NCI-H2107 treated with DMSO at 0.1 percent for 48 hours (cell line): ENCODE measurements around the gene CGB2.

Experiments used
- DNase-seq: peaks from one replicate; lab custom pipeline; 2025; ENCODE audit not compliant: unreplicated experiment; lab: John Stamatoyannopoulos, UW

Gene CGB2

DNA sequence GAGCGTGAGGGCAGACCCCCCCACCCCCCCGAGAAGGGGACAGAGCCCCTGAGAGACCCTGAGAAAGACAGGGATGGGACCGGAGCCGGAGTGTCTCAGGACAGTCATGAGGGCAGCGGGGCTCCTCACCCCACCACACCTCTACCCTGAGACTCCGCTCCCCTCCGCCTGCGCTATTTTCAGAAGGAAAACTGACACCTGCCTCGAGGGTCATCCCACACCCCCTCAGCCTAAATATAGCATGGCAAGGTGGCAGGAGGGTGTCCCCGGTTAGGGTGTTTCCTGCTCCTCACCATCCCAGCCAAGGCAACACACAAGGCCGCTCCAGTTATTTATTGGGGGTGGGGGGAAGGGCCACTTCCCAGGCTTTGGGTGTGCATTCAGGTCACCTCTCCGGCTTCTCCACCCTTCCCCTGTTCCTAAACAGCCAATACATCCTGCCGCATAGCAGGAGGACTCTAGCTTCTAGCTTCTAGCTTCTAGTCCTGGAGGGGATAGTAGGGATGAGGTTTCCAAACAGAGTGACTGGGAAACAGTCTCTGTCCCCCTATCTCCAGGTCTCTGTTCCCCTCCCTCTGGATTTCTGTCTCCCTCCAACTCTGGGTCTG, 34.3 kb downstream of the CGB2 start:
- DNase-seq: no peak

DNA sequence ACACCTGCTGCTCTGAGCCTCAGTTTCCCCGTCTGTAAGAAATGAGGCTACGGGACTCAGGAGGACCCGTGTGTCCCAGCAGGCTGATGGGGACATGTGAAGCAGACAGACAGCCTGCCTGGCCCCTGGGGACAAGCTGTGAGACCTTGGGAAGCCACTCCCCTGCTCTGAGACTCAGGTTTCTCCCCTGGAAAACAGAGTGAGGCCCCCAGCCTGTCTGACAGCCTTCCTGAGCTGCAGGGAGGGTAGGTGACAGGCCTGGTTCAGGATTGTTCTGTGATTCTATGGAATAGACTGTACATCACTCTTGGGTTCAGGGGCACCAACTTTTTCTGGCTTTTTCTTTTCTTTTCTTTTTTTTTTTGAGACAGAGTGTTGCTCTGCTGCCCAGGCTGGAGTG, 35.9 kb downstream of the CGB2 start:
- DNase-seq: no peak

DNA sequence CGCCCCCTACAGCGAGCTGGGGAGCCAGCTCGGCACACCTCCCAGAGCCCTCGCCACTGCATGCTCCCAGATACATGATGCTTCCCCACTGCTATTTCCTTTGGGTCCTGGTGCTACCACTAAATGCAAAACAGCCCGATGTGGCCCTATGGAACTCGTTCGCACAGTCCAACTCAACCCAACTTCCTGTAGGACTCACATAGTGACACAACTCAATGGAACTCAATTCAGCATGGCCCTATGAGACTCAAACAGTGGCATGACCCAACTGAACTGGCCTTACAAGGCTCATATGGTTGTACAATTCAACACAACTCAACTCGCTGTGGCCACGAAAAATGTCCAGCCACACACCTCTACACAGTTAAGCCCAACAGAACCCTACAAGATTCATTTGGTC, 37.3 kb downstream of the CGB2 start:
- no peak for DNase-seq

DNA sequence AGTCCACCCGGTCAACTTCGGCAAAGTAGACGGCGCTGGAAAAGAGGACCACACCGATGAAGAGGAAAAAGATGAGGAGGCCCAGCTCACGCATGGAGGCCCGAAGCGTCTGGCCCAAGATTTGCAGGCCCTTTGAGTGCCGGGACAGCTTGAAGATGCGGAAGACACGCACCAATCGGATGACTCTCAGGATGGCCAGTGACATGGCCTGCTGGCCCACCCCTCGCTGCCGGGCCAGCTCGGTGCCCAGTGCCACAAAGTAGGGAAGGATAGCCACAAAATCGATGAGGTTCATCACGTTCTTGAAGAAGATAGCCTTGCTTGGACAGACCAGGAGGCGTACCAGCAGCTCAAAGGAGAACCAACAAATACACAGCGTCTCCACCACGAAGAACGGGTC, 38.7 kb downstream of the CGB2 start:
- DNase-seq: no peak

DNA sequence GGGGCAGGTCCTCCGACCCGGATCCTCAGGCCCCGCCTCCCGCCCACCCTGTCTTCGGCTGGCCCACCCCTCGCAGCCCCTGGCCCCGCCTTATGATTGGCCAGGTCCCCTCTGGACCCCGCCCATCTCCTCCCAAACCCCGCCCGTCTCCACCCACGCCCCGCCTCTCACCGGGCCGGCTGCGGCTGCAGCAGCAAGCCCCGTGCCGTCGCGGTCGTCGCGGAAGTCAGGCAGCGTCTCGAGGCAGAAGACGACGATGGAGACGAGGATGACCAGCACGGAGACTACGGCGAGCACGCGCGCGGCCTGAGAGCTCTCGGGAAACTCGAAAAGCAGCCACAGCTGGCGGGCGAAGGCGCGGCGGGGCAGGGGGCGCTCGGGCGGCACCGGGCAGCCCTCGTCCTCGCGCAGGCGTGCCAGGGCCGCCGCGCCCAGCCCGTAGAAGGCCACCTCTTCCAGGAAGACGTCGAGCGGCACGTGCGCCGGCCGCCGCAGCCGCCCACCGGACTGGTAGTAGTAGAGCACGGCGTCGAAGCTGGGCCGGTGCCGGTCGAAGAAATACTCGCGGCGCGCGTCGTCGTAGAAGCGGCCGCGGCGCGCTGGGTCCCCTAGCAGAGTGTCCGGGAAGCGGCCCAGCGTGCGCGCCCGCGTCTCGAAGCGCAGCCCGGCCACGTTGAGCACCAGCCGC, 40.3 kb downstream of the CGB2 start:
- DNase-seq: no peak

DNA sequence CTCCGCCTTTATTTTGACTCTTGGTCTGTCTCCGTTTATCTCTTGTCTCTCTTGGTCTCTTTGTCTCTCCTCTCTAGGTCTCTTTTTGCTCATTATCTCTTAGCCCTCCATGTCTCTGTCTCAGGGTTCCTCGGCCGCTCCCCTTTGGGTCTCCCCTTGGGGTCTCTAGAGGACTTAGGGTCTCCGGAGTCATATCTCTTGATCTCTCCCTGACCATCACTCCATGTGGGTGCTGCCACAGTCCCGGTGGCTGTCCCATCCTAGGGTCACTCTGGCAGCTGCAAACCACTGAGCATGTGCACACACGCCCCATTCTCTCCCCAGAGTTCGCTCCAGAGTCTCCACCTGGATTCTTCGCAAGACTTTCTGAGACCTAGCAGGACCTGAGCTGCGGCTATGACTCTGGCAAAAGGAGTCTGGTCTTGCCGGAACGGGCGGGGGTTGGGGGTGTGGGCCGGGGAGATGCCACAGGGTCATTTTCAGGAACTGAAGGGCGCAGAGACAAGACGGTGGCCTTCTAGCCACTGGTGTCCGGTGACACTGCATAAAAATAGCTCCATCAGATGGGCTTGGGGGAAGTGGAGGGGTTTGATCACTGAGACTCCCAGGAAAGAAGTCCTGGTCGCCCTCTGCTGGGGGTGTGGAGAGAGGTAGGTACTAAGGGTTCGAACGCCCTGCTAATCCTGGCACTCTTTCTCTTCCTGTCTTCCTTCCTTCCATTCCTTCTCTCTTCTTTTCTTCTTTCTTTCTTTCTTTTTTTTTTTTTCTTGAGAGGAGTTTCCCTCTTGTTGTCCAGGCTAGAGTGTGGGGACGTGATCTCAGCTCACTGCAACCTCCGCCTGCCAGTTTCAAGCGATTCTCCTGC, 42.1 kb downstream of the CGB2 start:
- no peak for DNase-seq

DNA sequence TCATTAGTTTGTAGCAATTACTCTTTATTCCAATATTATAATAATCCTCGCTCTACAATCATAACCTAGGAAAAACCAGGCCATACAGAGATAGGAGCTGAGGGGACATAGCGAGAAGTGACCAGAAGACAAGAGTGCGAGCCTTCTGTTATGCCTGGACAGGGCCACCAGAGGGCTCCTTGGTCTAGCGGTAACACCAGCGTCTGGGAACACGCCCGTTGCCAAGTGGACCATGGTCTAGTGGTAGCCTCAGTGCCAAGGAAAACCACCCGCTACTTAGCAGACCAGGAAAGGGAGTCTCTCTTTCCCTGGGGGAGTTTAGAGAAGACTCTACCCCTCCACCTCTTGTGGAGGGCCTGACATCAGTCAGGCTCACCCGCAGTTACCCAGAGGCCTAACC, 43.2 kb downstream of the CGB2 start:
- DNase-seq: peak; percentile 7

DNA sequence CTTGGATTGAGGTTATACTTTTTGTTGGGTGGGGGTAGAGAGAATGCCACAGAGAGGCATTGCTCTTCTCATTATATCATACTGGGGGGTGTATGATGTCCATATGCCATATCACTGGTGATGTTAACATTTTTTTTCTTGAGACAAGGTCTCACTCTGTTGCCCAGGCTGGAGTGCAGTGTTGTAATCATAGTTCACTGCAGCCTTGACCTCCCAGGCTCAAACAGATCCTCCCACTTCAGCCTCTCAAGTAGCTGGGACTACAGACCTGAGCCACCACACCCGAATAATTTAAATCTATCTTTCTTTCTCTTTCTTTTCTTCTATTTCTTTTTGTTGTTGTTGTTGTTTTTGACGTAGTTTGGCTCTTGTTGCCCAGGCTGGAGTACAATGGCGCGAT, 48.7 kb downstream of the CGB2 start:
- DNase-seq: no peak

DNA sequence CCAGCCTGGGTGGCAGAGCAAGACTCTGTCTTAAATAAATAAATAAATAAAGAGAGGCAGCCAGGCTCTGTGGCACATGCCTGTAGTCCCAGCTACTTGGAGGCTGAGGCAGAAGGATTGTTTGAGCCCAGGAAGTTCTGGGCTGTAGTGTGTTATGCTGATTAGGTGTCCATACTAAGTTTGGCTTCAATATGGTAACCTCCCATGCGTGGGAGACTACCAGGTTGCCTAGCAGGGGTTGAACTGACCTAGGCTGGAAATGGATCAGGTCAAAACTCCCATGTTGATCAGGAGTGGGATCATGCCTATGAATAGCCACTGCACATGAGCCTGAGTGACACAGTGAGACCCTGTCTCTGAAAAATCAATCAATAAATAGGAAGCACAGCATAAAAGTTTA, 49.6 kb downstream of the CGB2 start:
- no peak for DNase-seq
